Heart left ventricle (tissue), 16 donors: Measurements from ENCODE around the gene DCTN5. TPM values are rescaled to one million over a fixed set of nuclear protein-coding genes. Genes with fewer than 3 reads are reported as not detected.
"Not testable (repeated sequence)": the region's sequence is repeated elsewhere in the genome, so short reads cannot be mapped to it uniquely, and the experiment has no call there.

Source experiments
- ATAC-seq, 4 donors: fragments of 200-7000 bp; cut with Tn5 transposase; one replicate each; pipeline ENCODE4 v1.9.1; 2020 to 2022; ENCODE audit warnings: moderate library complexity in 4 of 4, mild to moderate bottlenecking in 3 of 4, moderate number of reproducible peaks in 1 of 4
- DNase-seq, 5 donors: peaks; one replicate each; pipeline ENCODE4 v3.0.0-alpha.2; 2020
- H3K27ac ChIP-seq, 12 donors: fragments of 200-600 bp; sonication (generic) in 4 of 12; one replicate each; pipeline versions ENCODE4 v1.5.0 to v1.8.0; 2016 to 2022; ENCODE audit warnings: mild to moderate bottlenecking in 2 of 12
- H3K27me3 ChIP-seq, 9 donors: fragments of 200-600 bp; sonication (generic) in 2 of 9; one replicate each; pipeline versions ENCODE4 v1.5.1 to v1.8.0; 2016 to 2022; ENCODE audit warnings: mild to moderate bottlenecking in 3 of 9
- H3K36me3 ChIP-seq, 9 donors: fragments of 200-600 bp; sonication (generic) in 2 of 9; one replicate each; pipeline versions ENCODE4 v1.5.0 to v1.8.0; 2018 to 2022; ENCODE audit warnings: mild to moderate bottlenecking in 2 of 9
- H3K4me1 ChIP-seq, 12 donors: fragments of 200-600 bp; sonication (generic) in 4 of 12; one replicate each; pipeline versions ENCODE4 v1.5.0 to v1.8.0; 2016 to 2022; ENCODE audit warnings: mild to moderate bottlenecking in 3 of 12
- H3K4me3 ChIP-seq, 12 donors: fragments of 200-600 bp; sonication (generic) in 4 of 12; one replicate each; pipeline versions ENCODE4 v1.5.0 to v1.8.0; 2017 to 2022; ENCODE audit warnings: mild to moderate bottlenecking in 9 of 12, moderate library complexity in 4 of 12
- H3K9me3 ChIP-seq, 12 donors: fragments of 200-600 bp; sonication (generic) in 4 of 12; one replicate each; pipeline versions ENCODE4 v1.5.0 to v1.8.0; 2016 to 2022; ENCODE audit warnings: mild to moderate bottlenecking in 1 of 12
- POLR2A ChIP-seq, 2 donors: fragments of 450-650 bp; IDR thresholded peaks; one replicate each; pipeline ENCODE4 v1.6.1; 2017; ENCODE audit warnings: antibody characterized with exemption in 2 of 2, mild to moderate bottlenecking in 2 of 2, moderate library complexity in 2 of 2
- WGBS, 4 donors: extraction: QIAGEN DNeasy Blood & Tissue Kit in 2 of 4; methylation state at CpG; one replicate each; pipeline versions ENCODE4 v1.1.5 to v1.1.7; 2013 to 2018; 5-methylcytosine and 5-hydroxymethylcytosine counted together
- intact Hi-C, 10 donors: fragments of 100-400 bp; cut with DNase I; formaldehyde crosslinking; loops; one replicate each; pipeline versions ENCODE4 v1.11.1 to v1.14.2; 2022
- polyA plus RNA-seq, 2 donors: library from polyadenylated mRNA; stranded (reverse); fragments of 200-250 nt; gene quantifications; one replicate each; pipeline ENCODE4 v1.2.3, GENCODE V29; 2013
- total RNA-seq, 9 donors: library from RNA; depleted of rRNA in 2 of 9; stranded (reverse); fragments of >200 nt in 2 of 9; fragmentation: NEBNext Ultra II Directional in 3 of 9; extraction: Animal tissue kit (Norgen Biotek cat#: 25700) in 3 of 9; gene quantifications; one replicate each; pipeline versions ENCODE4 v1.1.0 to v1.2.4, GENCODE V29; 2016 to 2023
- TF ChIP-seq, protein P1 (sequence below), 12 donors: fragments of 200-600 bp; sonication (generic) in 4 of 12; IDR thresholded peaks; one replicate each; pipeline versions ENCODE4 v1.5.0 to v1.8.0; 2018 to 2022; ENCODE audit warnings: antibody characterized with exemption in 12 of 12, mild to moderate bottlenecking in 5 of 12
- donor health status: ischemic (EF 13 %, LVEDD 7.1; RV severe dilation, severe dysfunction).
- donor health status: healthy with polysubstance abuse.
- donor health status: DM: no; HTN: yes; CAD: no.
- donor health status: DM: no; HTN: no; CAD: no.
- donor health status: ischemic (EF 25% LVEDD 6.9; RV normal size, moderate dysfunction).
- donor health status: ischemic (EF 25% LVEDD 5.7; RV mildly dilated, moderate dysfunction).
- donor health status: healthy.
- donor health status: DM: yes; HTN: yes; CAD: no.
- donor health status: ischemic (EF 35%, LVEDD 5.7; RV mildly dilated, moderate dysfunction).
- donor health status: nonischemic (EF 11% LVEDD 7.7; RV severe dilation, severe dysfunction).
- donor health status: DM: yes; HTN: yes; CAD: no.
- donor health status: PGD.
- donor health status: ischemic (EF 29% LVEDD 5.4; RV normal size, mild dysfunction).
- donor health status: nonischemic (EF 23%, LVEDD 6.1; RV moderate dilation, normal function).

Gene DCTN5
- total and polyA plus RNA-seq, 11 donors = 7.4 to 56.0 (median 38.4) TPM

- Histone ChIP-seq H3K4me1 (peaks cover 0 to 5% (median 0%) of the 10 kb centered on the region in 12 donors), H3K27ac (no peak overlapping the region), H3K36me3 (no peaks in the 10 kb centered on the region), H3K27me3 (peaks cover 7 to 64% (median 27%) of the 10 kb centered on the region in 9 donors), H3K9me3 (peaks cover 0 to 26% (median 9%) of the 10 kb centered on the region in 12 donors), H3K4me3 (no peak overlapping the region)
- intact Hi-C loops = no loop called here
- no peak for ATAC-seq
- no peak for TF ChIP-seq POLR2A (IDR thresholded peaks at IDR 0.05)
- TF ChIP-seq, protein P1, sequence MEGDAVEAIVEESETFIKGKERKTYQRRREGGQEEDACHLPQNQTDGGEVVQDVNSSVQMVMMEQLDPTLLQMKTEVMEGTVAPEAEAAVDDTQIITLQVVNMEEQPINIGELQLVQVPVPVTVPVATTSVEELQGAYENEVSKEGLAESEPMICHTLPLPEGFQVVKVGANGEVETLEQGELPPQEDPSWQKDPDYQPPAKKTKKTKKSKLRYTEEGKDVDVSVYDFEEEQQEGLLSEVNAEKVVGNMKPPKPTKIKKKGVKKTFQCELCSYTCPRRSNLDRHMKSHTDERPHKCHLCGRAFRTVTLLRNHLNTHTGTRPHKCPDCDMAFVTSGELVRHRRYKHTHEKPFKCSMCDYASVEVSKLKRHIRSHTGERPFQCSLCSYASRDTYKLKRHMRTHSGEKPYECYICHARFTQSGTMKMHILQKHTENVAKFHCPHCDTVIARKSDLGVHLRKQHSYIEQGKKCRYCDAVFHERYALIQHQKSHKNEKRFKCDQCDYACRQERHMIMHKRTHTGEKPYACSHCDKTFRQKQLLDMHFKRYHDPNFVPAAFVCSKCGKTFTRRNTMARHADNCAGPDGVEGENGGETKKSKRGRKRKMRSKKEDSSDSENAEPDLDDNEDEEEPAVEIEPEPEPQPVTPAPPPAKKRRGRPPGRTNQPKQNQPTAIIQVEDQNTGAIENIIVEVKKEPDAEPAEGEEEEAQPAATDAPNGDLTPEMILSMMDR (IDR thresholded peaks at IDR 0.05) = no peak
- WGBS, 4 donors = 57 to 78% (median 59%) methylated on average over 4 of the region's 4 CpGs
- no peak for DNase-seq
Observed at GRCh38 chr16:23711785-23712184, 70.5 kb downstream of the DCTN5 start.

GRCh38 chr16:23712976-23713375 is 71.7 kb downstream of the DCTN5 start, which contains the start of gene ERN2:
Gene ERN2, minus strand, starts transcription at chr16:23713222. Its CDS starts 35 bp downstream, at chr16:23713187.
- H3K9me3 ChIP-seq = peaks cover 0 to 26% (median 9%) of the 10 kb centered on the region in 12 donors
- H3K27ac ChIP-seq = no peak within 1 kb of the TSS
- DNase-seq = no peak

GRCh38 chr16:23716484-23716883 is 75.2 kb downstream of the DCTN5 start:
- Histone ChIP-seq H3K27me3 (peaks cover 7 to 53% (median 22%) of the 10 kb centered on the region in 9 donors), H3K4me3 (no peak overlapping the region), H3K27ac (no peak overlapping the region), H3K9me3 (no peaks in the 10 kb centered on the region), H3K36me3 (no peaks in the 10 kb centered on the region), H3K4me1 (peaks cover 0 to 5% (median 0%) of the 10 kb centered on the region in 12 donors)
- intact Hi-C loops = no loop called here
- DNase-seq = no peak
- TF ChIP-seq, protein P1 (IDR thresholded peaks at IDR 0.05) = no peak
- no peak for TF ChIP-seq POLR2A (IDR thresholded peaks at IDR 0.05)
- WGBS, 4 donors = 80 to 86% (median 82%) methylated on average over 5 of the region's 5 CpGs
- ATAC-seq = no peak

More at GRCh38 chr16:23712976-23713375, 71.7 kb downstream of the DCTN5 start, which contains the start of gene ERN2:
- no peaks in the 10 kb centered on the region for H3K36me3 ChIP-seq
- peaks cover 0 to 5% (median 0%) of the 10 kb centered on the region in 12 donors for H3K4me1 ChIP-seq
- TF ChIP-seq, protein P1 (IDR thresholded peaks at IDR 0.05) = no peak
- no peak for TF ChIP-seq POLR2A (IDR thresholded peaks at IDR 0.05)
- ATAC-seq = no peak
- peaks cover 7 to 63% (median 27%) of the 10 kb centered on the region in 9 donors for H3K27me3 ChIP-seq
- H3K4me3 ChIP-seq = no peak within 1 kb of the TSS
- 2 to 3% (median 2%) methylated on average over 17 to 37 of the region's 37 CpGs for WGBS, 4 donors
- intact Hi-C loops = no loop called here

- H3K27ac ChIP-seq, H3K4me1 ChIP-seq, ATAC-seq, DNase-seq, H3K4me3 ChIP-seq, H3K36me3 ChIP-seq, intact Hi-C loops: not testable (repeated sequence)
- 73 to 82% (median 77%) methylated on average over 9 of the region's 9 CpGs for WGBS, 4 donors
- H3K27me3 ChIP-seq = peaks cover 0 to 11% (median 0%) of the 10 kb centered on the region in 9 donors
- peaks cover 0 to 17% (median 8%) of the 10 kb centered on the region in 12 donors for H3K9me3 ChIP-seq
Observed at GRCh38 chr16:23722613-23723240, 81.5 kb downstream of the DCTN5 start.
